Fibroblast of lung (primary cell): ENCODE results near the gene APC2.

Source experiments
- EZH2 ChIP-seq: IDR thresholded peaks from 2 replicates; pipeline ENCODE4 v1.5.1; 2012; ENCODE audit warnings: low read length, control low read depth, mild to moderate bottlenecking; ENCODE audit errors: missing control alignments
- TF ChIP-seq, protein P1 (sequence below), 2 donors: IDR thresholded peaks in 1 of 2; conservative IDR thresholded peaks in 1 of 2; 1 replicate in 1 of 2; 2 replicates in 1 of 2; pipeline ENCODE4 v1.5.1; 2011 to 2012; ENCODE audit warnings: low read length in 2 of 2, control low read depth in 1 of 2, inconsistent platforms in 1 of 2, low read depth in 1 of 2, mild to moderate bottlenecking in 1 of 2

DNA sequence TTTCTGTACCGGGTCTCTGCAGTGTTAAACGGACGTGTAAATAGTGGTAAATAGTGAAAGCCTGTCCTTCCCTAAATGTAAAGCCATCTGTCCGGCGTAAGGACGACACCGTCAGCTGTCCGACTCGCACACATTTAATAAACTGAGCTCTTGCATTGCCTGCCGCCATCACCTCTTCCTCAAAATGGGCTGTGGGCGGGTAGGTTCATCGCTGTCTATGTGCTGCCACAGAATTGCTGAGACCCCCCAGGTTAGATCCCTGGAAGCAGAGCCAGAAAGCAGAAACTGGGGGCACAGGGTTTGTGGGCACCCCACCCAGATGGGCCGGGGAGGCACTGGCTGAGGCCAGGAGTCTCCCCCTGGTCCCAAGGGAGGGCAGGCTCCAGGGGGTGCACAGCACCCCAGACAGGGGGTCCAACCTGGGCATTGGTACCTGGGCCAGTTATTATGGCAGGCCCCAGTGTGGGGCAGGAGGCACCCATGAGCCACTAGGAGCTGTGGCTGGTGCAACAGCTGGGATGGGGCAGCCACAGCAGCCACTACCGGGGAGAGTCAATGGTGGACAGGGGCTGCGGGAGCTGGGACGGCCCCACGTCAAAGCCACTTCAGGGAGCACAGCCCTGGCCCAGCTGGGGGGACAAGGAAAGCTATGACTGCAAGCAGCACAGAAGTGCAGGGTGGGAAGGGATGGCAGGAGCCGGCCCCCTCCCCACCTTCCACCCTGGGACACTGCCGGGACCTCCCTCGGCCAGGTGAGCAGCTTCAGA, 23.3 kb downstream of the APC2 start:
- TF ChIP-seq, protein P1, sequence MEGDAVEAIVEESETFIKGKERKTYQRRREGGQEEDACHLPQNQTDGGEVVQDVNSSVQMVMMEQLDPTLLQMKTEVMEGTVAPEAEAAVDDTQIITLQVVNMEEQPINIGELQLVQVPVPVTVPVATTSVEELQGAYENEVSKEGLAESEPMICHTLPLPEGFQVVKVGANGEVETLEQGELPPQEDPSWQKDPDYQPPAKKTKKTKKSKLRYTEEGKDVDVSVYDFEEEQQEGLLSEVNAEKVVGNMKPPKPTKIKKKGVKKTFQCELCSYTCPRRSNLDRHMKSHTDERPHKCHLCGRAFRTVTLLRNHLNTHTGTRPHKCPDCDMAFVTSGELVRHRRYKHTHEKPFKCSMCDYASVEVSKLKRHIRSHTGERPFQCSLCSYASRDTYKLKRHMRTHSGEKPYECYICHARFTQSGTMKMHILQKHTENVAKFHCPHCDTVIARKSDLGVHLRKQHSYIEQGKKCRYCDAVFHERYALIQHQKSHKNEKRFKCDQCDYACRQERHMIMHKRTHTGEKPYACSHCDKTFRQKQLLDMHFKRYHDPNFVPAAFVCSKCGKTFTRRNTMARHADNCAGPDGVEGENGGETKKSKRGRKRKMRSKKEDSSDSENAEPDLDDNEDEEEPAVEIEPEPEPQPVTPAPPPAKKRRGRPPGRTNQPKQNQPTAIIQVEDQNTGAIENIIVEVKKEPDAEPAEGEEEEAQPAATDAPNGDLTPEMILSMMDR (conservative IDR thresholded peaks at IDR 0.05 in 1 of 2, IDR thresholded peaks at IDR 0.05 in 1 of 2; ENCODE audit: low read depth in 1 of 2, low read length in 2 of 2), result no peak
- TF ChIP-seq EZH2, result no peak
